GM19452 (cell line): ENCODE results near the gene ASCL3.
"Not testable (repeated sequence)": the region's sequence is repeated elsewhere in the genome, so short reads cannot be mapped to it uniquely, and the experiment has no call there.

Experiments used
- ATAC-seq: cut with Tn5 transposase; IDR thresholded peaks from one replicate; pipeline ENCODE4 v1.9.1; 2021; ENCODE audit not compliant: unreplicated experiment

ASCL3 gene

DNA sequence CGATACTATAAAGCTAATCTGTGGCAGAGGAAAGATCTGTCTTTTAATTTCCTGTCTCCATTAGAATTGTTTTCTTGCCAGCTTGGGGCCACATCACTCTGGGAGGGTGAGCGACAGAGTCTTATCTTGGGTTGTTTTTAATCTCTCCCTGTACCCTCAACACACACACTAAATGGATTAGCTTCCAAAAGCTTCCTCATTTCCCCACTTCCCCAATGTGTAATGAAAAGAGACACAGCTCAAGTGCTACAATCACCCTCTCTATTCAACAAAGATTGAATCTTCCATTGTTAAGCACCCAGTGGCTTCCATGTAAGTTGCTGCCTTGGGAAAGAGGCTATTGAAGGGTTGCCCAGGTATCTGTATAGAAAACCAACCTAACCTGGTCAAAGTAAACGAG, 6.1 kb upstream of the ASCL3 start:
- no peak for ATAC-seq

DNA sequence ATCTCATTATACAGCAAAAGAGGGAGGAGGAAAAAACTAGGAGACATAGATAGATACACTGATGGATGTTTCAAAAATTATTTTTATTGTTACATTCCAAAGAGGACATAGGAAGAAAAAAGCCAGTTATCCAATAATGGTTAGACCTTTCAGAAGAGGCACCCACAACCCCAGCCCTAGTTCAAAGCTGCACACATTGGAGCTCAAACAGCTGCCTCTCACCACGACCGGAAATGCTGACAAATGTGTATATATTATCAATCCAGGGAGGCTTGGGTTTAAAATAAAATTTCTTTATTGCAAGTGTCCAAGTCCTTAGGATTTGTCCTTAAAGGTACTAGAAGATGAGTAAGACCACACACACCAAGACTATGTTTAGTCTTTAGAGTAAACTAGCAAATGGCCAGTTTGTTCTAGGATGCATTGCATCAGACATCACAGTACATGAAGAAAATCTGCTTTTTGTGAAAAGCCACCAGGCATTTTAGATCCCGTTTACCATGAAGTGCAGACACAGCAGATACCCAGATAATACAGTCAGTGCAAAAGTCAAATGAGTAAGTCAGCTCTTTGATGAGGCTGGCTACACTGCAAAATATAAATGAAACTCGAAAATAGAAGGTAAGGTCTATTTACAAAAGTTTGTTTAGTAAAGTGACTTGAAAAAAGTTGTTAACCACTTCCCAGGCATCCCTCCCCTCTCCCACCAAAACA, 4.6 kb upstream of the ASCL3 start:
- ATAC-seq, result no peak

DNA sequence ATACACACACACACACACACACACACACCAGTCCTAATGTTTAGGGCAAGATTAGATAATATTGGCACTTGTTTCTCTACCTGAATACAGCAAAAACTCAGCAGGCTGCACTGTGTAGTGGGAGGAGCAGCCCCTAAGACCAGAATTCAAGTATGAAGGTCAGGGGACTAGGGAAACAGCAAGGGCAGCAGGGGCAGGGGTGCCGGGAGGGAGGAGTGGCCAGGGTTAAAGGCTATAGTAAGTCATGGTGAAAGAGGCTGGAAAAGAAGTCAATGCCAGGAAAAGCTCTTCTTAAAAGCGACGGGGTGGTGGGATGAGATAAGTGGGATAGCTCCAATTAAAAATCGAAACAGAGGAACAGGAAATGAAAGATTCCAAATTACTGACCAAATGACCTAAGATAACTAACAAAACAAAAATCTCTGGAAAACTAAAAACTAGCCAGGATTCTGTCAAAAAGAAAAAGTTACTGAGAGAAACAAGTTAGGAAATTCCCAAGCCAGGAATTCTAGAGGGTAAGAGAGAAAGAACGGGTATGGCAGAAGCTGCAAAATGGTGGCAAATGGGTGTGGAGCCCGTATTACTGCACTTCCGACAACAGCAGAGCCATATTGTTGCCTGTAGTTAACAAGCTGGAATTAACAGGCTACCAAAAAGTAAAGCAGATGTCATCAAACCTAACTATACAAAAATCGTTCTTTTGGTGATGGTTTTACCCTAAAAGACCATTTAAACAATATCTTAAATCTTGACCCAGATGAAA, 1.3 kb downstream of the ASCL3 start:
- ATAC-seq, result no peak

DNA sequence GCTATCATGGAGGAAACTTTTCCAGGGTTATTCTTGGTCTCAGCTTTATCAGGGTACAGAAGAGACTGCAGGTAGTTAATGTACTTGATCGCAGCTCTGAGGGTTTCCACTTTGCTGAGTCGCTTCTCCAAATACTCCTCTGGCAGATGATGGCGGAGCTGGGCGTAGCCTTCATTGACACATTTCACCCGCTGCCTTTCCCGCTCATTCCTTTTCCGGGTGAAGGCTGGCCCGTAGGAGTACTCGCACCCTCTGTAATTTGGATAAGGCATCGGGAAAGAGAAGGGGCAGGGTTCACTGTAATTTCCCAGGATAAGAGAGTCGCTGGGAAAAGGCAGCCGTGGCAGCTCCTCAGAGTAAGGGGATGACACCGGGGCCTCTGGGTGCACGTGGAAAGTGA, 5.2 kb downstream of the ASCL3 start:
- ATAC-seq, result no peak

DNA sequence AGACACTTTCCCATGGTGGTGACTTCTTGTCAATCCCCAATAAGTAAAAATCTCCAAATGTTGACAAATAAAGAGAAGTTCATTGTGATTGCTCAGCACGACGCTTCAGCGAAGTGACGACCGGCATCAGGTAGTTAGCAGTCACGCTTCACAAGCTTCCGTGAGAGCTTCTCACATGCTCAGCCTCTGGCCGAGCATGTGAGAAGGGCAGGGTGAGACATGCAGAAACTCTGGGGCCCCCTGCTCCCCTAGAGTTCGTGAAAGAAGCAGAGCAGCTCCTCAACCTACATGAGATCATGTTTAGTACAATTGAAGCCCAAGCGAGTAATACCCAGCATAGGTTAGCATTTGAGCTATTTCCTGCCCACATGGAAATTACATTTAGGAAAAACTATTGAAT, 5.7 kb downstream of the ASCL3 start:
- ATAC-seq, result no peak

DNA sequence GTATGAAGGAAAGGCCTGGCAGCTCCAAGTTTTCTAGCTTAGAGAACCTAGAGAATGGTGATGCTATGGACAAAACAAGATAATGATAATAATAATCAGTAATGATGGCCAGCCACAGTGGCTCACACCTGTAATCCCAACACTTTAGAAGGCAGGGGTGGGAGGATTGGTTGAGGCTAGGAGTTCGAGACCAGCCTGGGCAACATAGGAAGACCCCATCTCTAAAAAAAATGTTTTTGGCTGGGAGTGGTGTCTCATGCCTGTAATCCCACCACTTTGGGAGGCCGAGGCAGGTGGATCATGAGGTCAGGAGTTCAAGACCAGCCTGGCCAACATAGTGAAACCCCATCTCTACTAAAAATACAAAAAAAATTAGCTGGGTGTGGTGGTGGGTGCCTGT, 7.0 kb downstream of the ASCL3 start:
- ATAC-seq, result not testable (repeated sequence)

DNA sequence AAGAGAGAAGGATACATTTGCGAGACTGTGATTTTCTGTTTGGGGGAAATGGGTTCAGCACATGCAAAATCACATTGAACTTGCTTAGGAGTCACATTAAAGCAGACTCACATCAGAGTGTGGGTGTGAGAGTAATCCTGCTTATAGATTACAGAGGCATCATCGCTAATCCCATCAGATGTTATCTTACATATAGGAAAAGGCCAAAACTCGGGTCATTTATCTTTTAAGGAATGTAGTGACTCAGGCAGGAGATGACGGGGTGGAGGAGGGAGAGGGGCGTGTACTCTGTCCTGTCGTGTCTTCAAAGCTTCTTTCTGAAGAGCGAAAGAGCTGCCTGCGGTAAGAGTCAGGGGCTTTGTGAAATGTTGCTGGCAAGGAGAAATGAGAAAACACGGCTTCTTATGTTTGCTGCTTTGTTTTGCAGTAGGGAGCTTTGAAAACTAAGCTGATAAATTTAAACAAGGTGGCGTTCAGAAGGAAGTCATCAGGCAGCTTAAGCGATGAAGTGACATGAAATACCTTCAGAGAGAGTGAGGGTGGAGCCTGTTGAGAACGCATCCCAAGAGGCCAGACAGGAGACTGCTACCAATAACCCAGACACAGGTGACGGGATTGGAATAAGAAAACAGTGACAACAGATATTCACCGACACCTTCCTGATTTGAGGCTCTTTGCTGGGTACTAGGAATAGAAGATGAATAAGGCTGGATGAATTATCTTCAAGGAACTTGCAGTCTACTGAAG, 7.9 kb downstream of the ASCL3 start:
- ATAC-seq, result no peak

DNA sequence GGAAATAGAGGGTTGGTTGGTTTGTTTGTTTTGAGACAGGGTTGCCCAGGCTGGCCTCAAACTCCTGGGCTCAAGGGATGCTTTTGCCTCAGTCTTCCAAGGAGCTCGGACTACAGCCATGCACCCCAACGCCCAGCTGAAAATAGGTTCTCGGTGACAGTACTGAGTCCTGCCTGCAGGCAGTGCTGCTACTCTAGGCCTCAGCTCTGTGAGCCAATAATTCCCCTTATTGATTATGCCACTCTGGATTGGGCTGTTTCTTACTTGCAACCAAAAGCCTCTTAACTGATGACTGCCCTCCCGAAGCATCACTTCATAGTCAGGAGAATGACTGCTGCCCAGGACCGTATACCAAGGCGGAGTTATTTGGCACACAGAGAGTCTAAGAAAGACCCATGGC, 8.9 kb downstream of the ASCL3 start:
- ATAC-seq, result no peak

DNA sequence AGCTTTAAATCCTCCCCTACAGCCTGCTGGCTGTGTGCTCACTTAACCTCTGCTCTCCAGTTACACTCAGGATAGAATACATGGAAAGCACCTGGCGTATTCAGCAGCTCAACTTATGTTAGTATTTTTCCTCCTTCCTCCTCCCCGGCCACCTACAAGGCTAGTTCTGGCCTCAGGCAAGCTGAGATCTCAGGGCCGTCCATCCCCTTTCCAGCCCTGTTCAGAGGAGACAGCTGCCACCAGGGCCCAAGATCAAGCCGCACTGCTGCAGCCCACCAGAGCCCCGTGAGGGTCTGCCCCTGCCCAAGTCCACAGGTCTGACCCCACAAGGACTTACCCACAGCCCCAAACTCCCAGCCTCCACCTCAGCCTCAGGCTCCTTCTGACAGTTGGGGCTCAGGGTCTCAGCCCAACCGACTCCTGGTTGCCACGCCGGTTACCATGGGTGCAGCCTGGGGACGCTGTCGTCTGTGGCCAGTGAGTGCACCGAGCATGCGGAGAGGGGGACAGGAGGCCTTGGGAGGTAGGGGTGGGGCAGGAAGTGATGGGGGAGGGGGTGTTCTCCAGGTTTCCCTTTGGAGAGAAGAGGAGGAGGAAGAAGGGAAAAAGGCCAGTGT, 10.1 kb downstream of the ASCL3 start, which contains the start of gene C11orf16:
Gene C11orf16 (minus strand): TSS at position 384 of the 617 bp plus-strand sequence. CDS start 639 bp downstream, outside the sequence.
- no peak for ATAC-seq

DNA sequence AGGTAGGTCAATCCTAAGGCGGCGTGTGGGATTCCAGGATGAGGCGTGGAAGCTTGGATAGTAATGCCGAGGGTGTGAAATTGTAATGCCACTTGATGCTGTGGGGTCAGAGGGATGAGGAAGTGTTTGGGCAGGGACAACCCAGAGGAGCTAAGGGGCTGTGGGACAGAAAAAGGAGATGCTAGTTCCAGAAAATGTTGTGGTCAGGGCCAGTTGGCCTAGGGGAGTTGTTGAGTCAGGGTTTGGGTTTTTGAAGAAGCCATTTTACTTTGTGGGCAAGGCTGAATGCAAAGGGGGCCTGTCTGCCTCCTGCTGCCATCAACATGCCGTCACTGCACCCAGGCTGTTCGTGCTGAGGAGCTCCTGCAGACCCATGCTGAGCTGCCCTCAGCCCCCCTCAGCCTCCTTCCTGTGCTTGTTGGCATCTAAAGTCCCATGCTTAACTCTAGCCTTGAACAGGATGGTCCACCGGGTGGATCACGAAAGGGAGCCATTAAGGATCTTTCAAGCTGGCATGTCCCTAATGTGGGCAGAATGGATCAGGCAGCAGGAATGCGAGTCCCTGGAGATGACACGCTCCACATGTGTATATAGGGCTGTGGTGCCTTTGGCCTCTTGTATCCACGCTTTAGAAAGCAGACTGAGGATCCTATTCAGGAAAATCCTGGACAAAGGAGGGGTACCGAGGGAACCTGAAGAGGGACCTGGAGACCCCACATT, 12.2 kb downstream of the ASCL3 start:
- ATAC-seq, result no peak

DNA sequence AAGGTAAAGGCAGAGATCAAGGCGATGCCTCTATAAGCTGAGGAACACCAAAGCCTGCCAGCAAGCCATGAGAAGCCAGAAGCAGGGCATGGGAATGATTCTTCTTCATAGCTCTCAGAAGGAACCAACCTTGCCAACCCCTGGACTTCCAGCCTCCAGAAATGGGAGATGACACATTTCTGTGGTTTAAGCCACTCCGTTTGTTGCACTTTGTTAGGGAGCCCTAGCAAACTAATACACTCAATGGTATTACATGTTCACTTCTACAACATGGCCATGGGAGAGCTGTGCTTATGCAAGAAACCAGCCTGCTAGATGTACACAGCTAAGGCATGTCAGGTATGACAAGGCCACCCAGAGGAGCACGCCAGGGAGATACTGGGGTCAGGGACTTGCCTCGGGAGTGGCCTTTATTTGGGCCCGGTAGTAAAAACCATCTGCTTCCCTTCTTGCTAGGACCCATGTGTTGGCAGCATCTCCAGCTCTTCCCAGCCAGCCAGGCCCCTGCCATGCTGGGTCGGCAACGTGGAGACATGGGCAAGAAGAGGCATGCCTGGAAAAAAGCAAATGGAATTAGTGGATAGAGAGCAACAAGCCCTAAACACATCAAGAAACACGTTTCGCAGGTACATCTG, 13.7 kb downstream of the ASCL3 start:
- ATAC-seq, result no peak

DNA sequence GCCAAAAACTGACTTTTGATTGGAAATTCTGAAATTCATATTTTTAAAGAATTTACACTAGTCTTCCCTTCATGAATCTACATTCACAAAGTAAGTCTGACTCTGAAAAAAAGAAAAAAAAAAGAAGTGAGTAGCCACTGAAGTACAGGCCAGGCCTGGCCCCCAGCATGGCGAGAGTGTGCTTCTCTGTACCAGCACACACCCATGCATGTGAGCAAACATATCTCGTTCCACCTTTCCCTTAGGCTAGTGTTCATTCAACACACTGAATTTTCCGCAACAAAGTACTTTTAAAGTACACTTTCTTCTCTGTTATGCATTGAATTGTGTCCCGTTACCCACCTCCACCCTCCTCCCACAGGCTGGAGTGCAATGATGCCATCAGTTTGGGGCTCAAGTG, 14.6 kb downstream of the ASCL3 start:
- ATAC-seq, result no peak

DNA sequence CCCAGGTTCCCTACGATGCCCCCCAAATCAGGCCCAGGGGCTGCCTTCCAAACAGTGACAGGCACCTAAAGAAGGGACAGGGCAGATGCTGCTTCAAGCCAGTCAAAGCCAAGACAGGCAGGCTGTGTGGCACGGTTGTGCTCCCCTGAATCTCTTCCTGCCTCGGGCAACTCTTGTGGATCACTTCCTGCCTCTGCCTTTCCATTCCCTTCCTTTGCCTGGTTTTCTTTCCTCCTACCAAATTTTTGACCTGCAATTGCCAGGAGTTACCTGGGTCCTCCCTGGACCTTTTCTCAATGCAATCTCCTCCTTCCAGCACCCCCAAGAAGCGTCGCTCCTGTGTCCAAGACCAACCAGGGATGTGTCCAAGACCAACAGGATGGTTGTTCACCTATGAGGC, 15.6 kb downstream of the ASCL3 start:
- no peak for ATAC-seq

DNA sequence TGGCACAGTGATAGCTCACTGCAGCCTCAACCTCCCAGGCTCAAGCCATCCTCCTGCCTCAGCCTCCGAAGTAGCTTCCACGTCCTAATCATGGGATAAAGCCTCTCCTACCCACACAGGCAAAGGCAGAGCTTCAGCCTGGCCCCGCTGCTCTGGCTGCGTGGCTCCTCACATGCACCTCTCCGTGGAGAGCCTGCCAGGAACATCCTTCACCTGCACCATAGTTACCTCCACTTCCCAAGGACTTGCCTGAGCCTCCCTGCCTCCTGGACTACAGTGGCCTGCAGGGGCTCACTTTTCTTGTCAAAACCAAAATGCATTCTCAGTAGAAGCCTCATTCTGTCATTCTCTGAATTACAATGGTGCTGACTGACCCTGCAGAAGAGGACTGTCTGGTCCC, 16.6 kb downstream of the ASCL3 start:
- no peak for ATAC-seq

DNA sequence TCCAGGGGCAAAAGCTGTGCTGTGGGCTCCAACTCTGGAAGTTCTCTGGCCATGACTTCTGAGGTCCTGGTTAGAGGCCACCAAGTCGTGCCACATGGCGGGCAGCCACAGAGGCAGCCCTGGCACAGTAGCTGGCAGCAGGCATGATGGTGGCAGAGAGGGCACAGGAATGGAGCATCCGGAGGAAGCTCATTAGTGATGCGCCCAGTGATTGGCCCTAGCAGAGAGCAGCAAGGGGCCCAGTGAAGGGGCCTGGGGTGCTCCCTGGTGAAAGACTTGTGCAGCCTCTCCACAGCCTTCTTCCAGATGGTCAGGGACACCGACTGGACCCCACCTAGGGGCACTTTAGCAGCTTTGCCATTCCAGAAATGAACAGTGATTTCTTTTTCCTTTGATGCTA, 17.1 kb downstream of the ASCL3 start:
- ATAC-seq, result no peak

DNA sequence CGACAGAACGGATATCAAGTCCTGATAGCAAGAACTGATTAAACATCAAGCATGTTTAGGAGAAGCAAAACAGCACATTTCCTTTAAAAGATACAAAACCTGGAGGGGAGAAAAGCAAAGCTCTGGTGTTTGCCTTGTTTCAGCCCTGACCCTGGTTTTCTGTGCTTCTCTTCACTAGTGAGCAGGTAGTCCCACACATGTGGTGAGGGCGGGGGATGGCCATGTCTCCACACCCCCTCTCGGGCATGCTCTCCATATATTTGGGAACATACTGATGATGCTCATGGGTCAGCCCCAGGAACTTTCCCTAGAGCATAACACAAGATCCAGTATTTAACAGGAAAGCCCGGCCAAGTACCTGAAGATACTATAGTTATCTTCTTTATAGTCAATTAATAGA, 20.1 kb downstream of the ASCL3 start:
- no peak for ATAC-seq

DNA sequence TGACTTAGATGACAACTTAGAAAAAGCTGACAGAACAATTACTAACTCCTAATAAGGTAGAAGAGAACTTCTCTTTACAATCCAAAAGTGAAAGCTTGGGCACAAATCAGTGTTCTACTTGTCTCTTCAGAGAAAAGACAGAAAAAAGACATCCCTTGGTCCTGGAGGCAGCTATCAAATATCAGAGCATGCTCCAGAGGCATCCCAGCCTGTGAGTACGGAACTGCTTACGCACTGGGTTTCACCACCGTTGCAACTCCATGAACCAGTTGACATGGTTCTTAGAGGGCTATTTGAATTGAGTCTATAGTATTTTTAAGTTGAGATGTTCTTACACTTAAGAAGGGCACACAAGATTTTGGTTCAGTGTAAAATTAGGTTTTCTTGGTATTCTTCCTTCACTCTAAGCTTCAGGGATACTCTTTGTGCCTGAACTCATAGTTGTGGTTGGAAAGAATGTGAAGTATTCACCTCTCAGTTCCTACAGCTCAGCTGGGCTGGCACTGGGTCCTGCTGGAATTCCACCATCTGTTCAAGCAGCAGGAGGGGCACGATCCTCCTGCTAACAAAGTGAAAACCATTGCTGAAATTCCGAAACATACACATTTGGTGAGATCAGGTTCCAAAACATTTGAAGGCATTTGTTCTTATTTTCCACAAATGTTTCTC, 25.5 kb downstream of the ASCL3 start:
- ATAC-seq, result no peak

DNA sequence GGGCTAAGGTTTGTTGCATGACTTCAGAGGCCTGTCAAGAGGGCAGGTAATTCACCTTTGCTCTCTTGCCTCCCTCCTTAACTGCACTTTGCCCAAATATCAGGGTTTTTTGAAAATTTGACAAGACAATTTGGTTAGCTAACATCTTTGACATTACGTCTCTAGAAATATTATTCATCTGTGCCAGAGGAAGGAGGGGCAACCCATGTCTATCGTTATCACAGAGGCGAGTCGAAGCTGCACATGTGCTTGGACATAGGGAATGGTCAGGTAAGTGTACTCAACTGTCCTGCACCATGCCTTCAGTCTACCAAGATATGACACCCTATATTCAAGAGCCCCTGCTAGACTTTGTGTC, 28.2 kb downstream of the ASCL3 start:
- no peak for ATAC-seq

DNA sequence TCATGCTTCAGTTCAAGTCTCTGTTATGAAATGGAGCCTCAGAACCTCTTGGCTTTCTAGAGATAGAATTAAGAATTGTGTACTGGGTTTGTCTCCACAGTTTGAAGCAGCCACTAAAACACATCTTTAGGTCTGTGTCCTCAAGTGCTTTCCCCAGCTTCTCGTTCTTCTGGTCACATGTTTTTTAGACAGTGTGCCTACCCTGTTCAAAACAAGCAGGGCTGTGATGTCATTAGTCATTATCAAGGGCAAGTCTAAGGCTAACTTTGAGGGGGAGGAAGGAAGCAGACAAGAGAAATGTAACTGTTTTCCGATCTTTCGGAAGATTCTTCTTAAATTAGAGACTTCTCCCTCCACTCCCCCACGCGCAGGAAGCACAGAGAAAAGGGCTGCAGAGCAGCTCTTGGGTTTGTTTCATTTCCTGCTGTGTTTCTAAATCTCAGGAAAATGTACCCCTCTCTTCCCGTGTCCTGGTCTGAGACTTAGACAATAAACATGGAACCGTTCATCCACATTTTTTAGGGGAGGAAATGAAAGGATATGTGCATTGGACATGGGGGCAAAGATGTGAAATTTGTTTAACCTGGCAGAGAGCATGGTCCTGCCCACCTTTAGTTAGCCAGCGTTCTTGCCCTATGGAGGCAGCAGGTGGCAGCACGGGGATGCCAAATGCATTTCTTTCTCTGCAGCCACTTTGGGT, 28.7 kb downstream of the ASCL3 start:
- ATAC-seq, result no peak
